GM18868 (cell line): Measurements from ENCODE around the gene RPRD1B.

Experiments
- ATAC-seq: cut with Tn5 transposase; IDR thresholded peaks from one replicate; pipeline ENCODE4 v1.9.1; 2021; ENCODE audit warnings: mild to moderate bottlenecking, moderate library complexity; ENCODE audit not compliant: unreplicated experiment

RPRD1B gene

GRCh38 chr20:38132910-38133501 lies 99.5 kb downstream of the RPRD1B start:
- no peak for ATAC-seq

DNA sequence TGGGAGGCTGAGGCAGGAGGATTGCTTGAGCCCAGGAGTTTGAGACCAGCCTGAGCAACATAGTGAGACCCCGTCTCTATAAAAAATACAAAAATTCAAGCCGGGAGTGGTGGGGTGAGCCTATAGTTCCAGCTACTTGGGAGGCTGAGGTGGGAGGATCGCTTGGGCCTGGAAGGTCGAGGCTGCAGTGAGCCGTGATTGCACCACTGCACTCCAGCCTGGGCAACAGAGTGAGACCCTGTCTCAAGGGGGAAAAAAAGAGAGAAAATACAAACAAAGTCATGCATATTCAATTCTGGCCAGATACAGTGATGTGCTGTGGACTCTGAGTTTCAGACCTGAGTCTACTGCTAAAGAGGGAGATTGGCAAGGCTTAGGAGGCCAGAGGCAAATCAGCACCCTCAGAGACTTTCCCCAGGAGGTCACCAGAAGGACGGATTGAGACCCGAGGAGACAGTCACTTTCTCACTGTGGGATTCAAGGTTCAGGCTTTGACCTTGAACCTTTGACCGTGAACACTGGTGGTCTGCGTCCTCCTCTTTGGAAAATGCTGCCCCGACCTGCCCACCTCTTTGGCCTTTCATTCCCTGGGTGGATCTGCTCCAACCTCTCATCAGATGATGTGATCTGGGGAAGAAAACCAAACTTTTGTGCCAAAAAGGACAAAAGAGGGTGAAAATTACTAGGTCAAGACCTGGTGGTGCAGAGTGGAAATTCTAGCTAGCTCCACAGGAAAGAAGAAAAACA lies 100.3 kb downstream of the RPRD1B start:
- ATAC-seq = no peak

- no peak for ATAC-seq
These were observed 101.1 kb downstream of the RPRD1B start for GRCh38 chr20:38134427-38135270.

GRCh38 chr20:38135271-38135650 lies 101.7 kb downstream of the RPRD1B start:
- no peak for ATAC-seq

- no peak for ATAC-seq
These were observed 102.3 kb downstream of the RPRD1B start for GRCh38 chr20:38135651-38136420.

GRCh38 chr20:38136421-38137245 lies 103.1 kb downstream of the RPRD1B start:
- no peak for ATAC-seq

- ATAC-seq = no peak
These were observed 104.0 kb downstream of the RPRD1B start for GRCh38 chr20:38137441-38138037.

DNA sequence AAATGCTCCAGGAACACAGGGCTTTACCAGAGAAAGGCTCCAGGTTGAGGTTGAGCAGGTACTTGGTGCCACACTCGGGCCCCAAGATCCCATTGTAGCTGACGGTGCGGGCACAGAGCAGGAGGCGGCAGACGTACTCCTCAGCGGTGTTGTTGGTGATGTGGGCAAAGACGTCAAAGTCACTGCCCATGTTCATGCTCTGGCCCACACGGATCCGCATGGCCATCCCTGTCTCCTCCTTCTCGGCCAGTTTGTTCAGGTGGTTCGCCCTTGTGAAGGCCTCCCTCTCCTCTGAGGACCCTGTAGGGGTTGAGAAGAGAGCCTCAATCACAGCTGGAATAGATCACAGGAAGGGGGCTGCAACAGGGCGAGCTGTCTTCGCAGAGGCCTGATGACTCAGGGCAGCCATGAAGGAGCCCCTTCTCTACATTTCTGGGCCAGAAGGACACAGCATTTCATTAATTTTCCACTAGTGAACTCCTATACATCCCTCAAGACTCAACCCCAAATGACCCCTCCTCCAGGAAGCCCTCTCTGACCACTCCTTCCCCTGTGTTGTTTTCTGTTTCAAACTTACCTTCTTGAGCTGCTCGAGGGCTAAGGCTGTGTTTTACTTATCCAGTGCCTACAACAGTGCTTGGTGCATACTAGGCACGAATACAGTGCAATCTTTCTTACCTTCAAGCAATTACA lies 104.7 kb downstream of the RPRD1B start:
- no peak for ATAC-seq

- no peak for ATAC-seq
These were observed 105.8 kb downstream of the RPRD1B start for GRCh38 chr20:38139156-38139912.

GRCh38 chr20:38139977-38140753 lies 106.6 kb downstream of the RPRD1B start:
- no peak for ATAC-seq

GRCh38 chr20:38141204-38141888 lies 107.8 kb downstream of the RPRD1B start:
- ATAC-seq = no peak
